ENCODE results near the gene C14orf180. TPM values are rescaled to one million over a fixed set of nuclear protein-coding genes. Genes with fewer than 3 reads are reported as not detected.

C14orf180 gene
- total RNA-seq, 2 experiments from 2014 or later, result not detected

GRCh38 chr14:104603711-104604401, 24.3 kb downstream of the C14orf180 start:
- no peak overlapping the region for H3K27ac Mint-ChIP-seq
- peaks cover 24% of the 10 kb centered on the region for H3K27me3 Mint-ChIP-seq (ENCODE audit: low read depth)
- H3K9me3 Mint-ChIP-seq (ENCODE audit: insufficient read depth), result no peaks in the 10 kb centered on the region
- H3K4me3 Mint-ChIP-seq, result no peak overlapping the region
- DNase-seq (no peak), ATAC-seq (no peak)
- no peaks in the 10 kb centered on the region for H3K4me1 Mint-ChIP-seq (ENCODE audit: low read depth)
- POLR2A ChIA-PET, result no interaction called here
- no peaks in the 10 kb centered on the region for H3K36me3 Mint-ChIP-seq (ENCODE audit: low read depth)
- CTCF ChIA-PET, result no interaction called here

- H3K27ac Mint-ChIP-seq, result no peak within 1 kb of the TSS
- no peak within 1 kb of the TSS for H3K4me3 Mint-ChIP-seq
- ATAC-seq (peak; percentile 60), DNase-seq (peak; percentile 23)
- H3K36me3 Mint-ChIP-seq (ENCODE audit: low read depth), result no peaks in the 10 kb centered on the region
- CTCF ChIA-PET, result no interaction called here
- H3K27me3 Mint-ChIP-seq (ENCODE audit: low read depth), result peaks cover 26% of the 10 kb centered on the region
- POLR2A ChIA-PET, result no interaction called here
- H3K4me1 Mint-ChIP-seq (ENCODE audit: low read depth), result no peaks in the 10 kb centered on the region
- no peaks in the 10 kb centered on the region for H3K9me3 Mint-ChIP-seq (ENCODE audit: insufficient read depth)
Measured at GRCh38 chr14:104604458-104605449, 25.2 kb downstream of the C14orf180 start, which contains the start of gene TMEM179. TSS of gene TMEM179 (minus strand) at chr14:104604772. CDS start at chr14:104604741, 31 bp downstream.

DNA sequence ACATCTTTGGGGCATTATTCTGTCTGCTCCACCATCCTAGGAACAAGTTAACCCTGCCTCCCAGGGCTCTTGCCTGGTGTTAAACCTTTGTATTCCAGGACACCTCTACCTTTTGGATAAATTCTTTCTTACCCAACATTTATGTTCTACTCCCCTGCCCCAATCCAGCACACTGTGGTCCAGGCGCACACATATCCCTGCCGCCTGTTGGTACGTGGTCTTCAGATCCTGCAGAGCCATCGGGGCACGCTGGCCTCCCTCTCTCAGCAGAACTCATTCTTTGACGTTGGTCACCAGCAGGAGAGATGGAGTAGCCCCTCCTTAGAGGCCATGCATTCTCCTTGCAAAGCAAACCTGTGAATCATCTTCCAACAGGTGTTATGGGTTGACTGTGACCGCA, 30.1 kb downstream of the C14orf180 start:
- ChIA-PET CTCF (no interaction called here), POLR2A (no interaction called here)
- no peaks in the 10 kb centered on the region for H3K9me3 Mint-ChIP-seq (ENCODE audit: insufficient read depth)
- no peaks in the 10 kb centered on the region for H3K4me1 Mint-ChIP-seq (ENCODE audit: low read depth)
- H3K4me3 Mint-ChIP-seq, result no peak overlapping the region
- H3K36me3 Mint-ChIP-seq (ENCODE audit: low read depth), result no peaks in the 10 kb centered on the region
- peaks cover 25% of the 10 kb centered on the region for H3K27me3 Mint-ChIP-seq (ENCODE audit: low read depth)
- ATAC-seq (no peak), DNase-seq (no peak)
- no peak overlapping the region for H3K27ac Mint-ChIP-seq

- ATAC-seq (no peak), DNase-seq (no peak)
- Mint-ChIP-seq H3K27ac (no peak overlapping the region), H3K9me3 (ENCODE audit: insufficient read depth) (no peaks in the 10 kb centered on the region), H3K4me3 (no peak overlapping the region), H3K36me3 (ENCODE audit: low read depth) (no peaks in the 10 kb centered on the region), H3K27me3 (ENCODE audit: low read depth) (peaks cover 19% of the 10 kb centered on the region), H3K4me1 (ENCODE audit: low read depth) (no peaks in the 10 kb centered on the region)
- ChIA-PET CTCF (no interaction called here), POLR2A (no interaction called here)
Measured at GRCh38 chr14:104610749-104611310, 31.3 kb downstream of the C14orf180 start.

- ATAC-seq, result no peak
- Mint-ChIP-seq H3K27ac (no peak overlapping the region), H3K4me3 (no peak overlapping the region), H3K36me3 (ENCODE audit: low read depth) (no peaks in the 10 kb centered on the region), H3K4me1 (ENCODE audit: low read depth) (no peaks in the 10 kb centered on the region), H3K9me3 (ENCODE audit: insufficient read depth) (no peaks in the 10 kb centered on the region), H3K27me3 (ENCODE audit: low read depth) (peaks cover 18% of the 10 kb centered on the region)
- ChIA-PET CTCF (no interaction called here), POLR2A (no interaction called here)
- DNase-seq, result no peak
Measured at GRCh38 chr14:104611881-104612280, 32.3 kb downstream of the C14orf180 start.

- ChIA-PET CTCF (no interaction called here), POLR2A (no interaction called here)
- no peak for ATAC-seq
- Mint-ChIP-seq H3K4me3 (no peak overlapping the region), H3K9me3 (ENCODE audit: insufficient read depth) (no peaks in the 10 kb centered on the region), H3K4me1 (ENCODE audit: low read depth) (no peaks in the 10 kb centered on the region), H3K27ac (no peak overlapping the region), H3K27me3 (ENCODE audit: low read depth) (peaks cover 20% of the 10 kb centered on the region), H3K36me3 (ENCODE audit: low read depth) (no peaks in the 10 kb centered on the region)
- DNase-seq, result no peak
Measured at GRCh38 chr14:104614126-104614812, 34.7 kb downstream of the C14orf180 start.

DNA sequence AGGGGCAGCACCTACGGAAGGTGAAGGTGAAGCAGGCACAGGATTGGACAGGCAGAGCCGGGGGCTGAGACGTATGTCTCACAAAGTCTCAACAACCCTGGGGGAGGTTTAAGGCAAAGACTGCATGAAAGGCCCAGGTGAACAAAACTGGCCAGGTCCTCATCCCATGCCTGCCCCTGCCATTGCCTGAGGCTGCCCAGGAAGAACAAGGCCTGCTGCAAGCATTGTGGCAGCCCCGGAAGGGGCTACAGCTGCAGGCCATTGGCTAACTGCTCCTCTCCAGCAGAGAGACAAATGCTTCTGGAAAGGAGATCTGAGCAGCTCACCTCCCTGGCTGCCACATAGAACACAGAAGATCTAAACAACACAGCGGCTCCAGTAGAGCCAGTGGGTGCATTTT, 45.4 kb downstream of the C14orf180 start:
- DNase-seq (no peak), ATAC-seq (no peak)
- ChIA-PET POLR2A (interaction anchor here (0.6 kb wide), 1 partner anchor 574 kb away, joined by 4 read pairs; no protein-coding TSS in a partner anchor), CTCF (no interaction called here)
- Mint-ChIP-seq H3K9me3 (ENCODE audit: insufficient read depth) (peaks cover 15% of the 10 kb centered on the region), H3K27me3 (ENCODE audit: low read depth) (peaks cover 11% of the 10 kb centered on the region), H3K4me3 (no peak overlapping the region), H3K4me1 (ENCODE audit: low read depth) (no peaks in the 10 kb centered on the region), H3K36me3 (ENCODE audit: low read depth) (no peaks in the 10 kb centered on the region), H3K27ac (no peak overlapping the region)

- H3K4me3 Mint-ChIP-seq, result no peak overlapping the region
- ChIA-PET CTCF (no interaction called here), POLR2A (no interaction called here)
- H3K9me3 Mint-ChIP-seq (ENCODE audit: insufficient read depth), result peaks cover 6% of the 10 kb centered on the region
- no peaks in the 10 kb centered on the region for H3K4me1 Mint-ChIP-seq (ENCODE audit: low read depth)
- DNase-seq (no peak), ATAC-seq (no peak)
- H3K36me3 Mint-ChIP-seq (ENCODE audit: low read depth), result no peaks in the 10 kb centered on the region
- no peaks in the 10 kb centered on the region for H3K27me3 Mint-ChIP-seq (ENCODE audit: low read depth)
- no peak overlapping the region for H3K27ac Mint-ChIP-seq
Measured at GRCh38 chr14:104632781-104633180, 53.2 kb downstream of the C14orf180 start.

DNA sequence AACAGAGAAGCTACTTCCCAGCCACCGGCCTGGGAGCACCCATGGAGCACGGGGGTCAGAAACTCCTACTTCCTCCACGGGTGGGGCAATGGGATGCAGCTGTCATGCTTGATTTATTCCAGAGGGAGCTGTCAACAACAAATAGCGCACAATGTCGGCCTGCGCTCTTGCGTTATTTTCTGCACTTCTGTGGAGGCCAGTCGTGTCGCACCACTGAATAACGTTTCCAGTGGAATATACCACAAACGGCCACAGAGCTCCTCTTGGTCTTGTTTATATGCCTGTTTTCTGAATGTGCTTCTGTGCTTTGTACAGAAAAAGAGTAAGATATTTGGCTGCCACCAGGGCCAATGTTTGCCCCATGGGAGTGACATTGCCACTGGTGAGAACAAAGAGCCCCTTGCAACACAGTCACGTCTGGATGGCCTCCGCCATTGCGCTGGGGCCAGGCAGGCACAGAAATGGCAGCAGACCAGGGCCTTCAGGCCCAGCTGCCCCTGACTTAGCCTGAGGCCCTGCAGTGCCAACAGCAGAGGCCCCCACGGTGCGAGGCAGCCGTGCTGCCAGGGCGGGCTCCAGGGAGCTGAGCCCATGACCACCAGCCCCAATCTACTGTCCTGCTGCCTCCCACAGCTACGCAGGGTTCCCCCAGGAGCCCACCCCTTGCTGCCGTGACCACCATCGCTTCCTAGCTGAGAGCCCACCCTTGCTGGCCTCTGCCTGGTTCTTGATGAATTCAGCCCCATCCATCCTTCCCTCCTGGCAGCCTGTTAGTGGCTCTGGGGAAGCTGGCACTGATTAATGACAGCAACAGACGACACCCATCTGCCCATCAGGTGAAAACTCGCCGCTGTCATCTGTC, 53.9 kb downstream of the C14orf180 start:
- no peak overlapping the region for H3K4me3 Mint-ChIP-seq
- ChIA-PET POLR2A (no interaction called here), CTCF (no interaction called here)
- no peaks in the 10 kb centered on the region for H3K9me3 Mint-ChIP-seq (ENCODE audit: insufficient read depth)
- DNase-seq (no peak), ATAC-seq (no peak)
- no peaks in the 10 kb centered on the region for H3K27me3 Mint-ChIP-seq (ENCODE audit: low read depth)
- no peaks in the 10 kb centered on the region for H3K4me1 Mint-ChIP-seq (ENCODE audit: low read depth)
- no peaks in the 10 kb centered on the region for H3K36me3 Mint-ChIP-seq (ENCODE audit: low read depth)
- no peak overlapping the region for H3K27ac Mint-ChIP-seq

DNA sequence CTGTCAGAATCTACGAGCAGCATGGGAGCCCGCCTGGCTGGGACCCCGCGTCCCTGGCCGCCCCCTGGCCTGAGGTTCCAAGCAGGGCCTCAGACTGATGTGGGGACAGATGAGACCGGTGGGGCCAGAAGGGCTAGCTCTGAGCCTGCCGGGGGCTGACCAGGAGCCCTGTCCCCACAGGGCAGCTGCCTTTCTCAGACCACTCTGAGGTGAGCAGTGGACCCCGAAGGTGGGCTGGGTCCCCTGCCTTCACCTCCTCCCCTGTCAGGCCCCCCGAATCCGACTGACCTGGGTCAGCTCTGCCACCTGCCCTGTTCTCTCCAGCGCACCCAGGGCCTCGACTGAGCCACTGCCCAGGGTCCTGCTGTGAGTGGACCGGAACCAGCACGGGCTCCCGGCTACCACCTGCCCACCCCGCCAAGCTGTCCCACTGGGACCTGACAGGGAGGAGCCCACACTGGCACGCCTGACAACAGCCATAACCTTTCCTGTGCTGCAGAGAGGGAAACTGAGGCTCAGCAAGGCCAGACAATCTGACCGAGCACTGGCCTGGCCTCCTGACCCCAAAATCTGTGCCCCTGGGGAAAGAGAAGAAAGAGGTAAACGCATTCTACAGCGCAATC, 54.7 kb downstream of the C14orf180 start:
- ATAC-seq (no peak), DNase-seq (no peak)
- Mint-ChIP-seq H3K9me3 (ENCODE audit: insufficient read depth) (no peaks in the 10 kb centered on the region), H3K4me1 (ENCODE audit: low read depth) (no peaks in the 10 kb centered on the region), H3K27me3 (ENCODE audit: low read depth) (no peaks in the 10 kb centered on the region), H3K4me3 (no peak overlapping the region), H3K36me3 (ENCODE audit: low read depth) (no peaks in the 10 kb centered on the region), H3K27ac (no peak overlapping the region)
- CTCF ChIA-PET, result no interaction called here
- POLR2A ChIA-PET, result no interaction called here

Data from activated CD8-positive, alpha-beta T cell treated with anti-CD3 and anti-CD28 coated beads, Interleukin-2, amount 10 ng/mL, durations not matched to agents 7 days and 5 days (primary cell).